Ishikawa (cell line): ENCODE results near the gene CACHD1.

Source experiments
- RAD21 ChIP-seq: IDR thresholded peaks from 2 replicates; pipeline ENCODE4 v1.6.1; 2012; ENCODE audit warnings: low read depth
- YY1 ChIP-seq: IDR thresholded peaks from 2 replicates; pipeline ENCODE4 v1.6.1; 2012; ENCODE audit warnings: low read depth

DNA sequence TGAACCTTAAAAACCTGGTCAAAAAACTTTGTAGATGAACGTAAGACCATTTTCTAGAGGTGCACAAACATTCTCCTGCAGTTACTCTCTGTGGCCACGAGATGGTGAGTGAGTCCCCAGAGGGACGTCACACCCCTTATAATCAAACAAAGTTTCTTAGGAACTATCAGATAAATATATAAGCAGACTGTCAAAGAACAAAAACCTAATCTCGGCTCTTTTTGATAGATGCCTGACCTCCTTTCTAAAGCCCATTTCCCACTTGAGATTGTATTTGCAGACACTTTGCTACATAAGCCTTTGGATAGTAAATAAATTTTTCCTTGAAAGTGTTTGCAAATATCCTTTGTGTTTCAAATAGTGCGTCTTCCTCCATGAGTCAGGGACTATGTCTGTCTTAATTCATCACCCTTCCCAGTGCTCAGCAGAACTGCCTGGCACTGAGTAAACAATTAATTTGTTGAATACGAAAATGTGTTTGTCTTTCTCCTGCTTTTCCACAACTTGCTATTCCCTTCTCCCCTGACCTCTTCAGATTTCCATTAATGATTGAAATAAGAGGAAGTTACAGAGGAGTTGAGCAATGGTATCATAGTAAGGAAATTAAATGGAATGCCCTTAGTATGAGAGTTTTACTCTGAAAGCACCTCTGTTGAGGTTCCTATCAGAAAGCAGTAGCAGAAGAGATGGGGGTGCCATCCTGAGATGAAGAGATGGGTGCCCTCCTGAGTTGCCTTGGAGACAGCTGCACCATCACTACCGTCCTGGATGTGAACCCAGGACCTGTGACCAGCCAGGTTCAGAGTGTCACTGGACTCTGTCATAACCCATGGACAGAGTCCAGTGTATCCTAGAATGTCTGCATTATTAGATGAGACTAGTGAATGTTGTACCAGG is 217.1 kb downstream of the CACHD1 start:
- TF ChIP-seq YY1 (no peak), RAD21 (peak; percentile 77)
